Natural killer cell treated with Interleukin-12 subunit alpha and Interleukin-12 subunit beta and Interleukin-15 and Interleukin-18, amount 100 ng/mL, for 72 hours (primary cell): ENCODE measurements around the gene CCDC70. TPM values are rescaled to one million over a fixed set of nuclear protein-coding genes. Genes with fewer than 3 reads are reported as not detected.
A peak's percentile ranks its signal among the peaks of the same experiment; 100 is the strongest.

ENCODE experiments used
- ATAC-seq, 2 donors: fragments of 150-1000 bp; cut with Tn5 transposase in 1 of 2; sonication (Bioruptor Pico), chemical (Tn5 transposase) in 1 of 2; 2 replicates each; pipeline ENCODE4 v1.10.0; 2021
- DNase-seq: peaks from one replicate; pipeline ENCODE4 v3.0.0; 2022; ENCODE audit warnings: low spot score
- H3K27ac Mint-ChIP-seq, 2 donors: 1 replicate in 1 of 2; 2 replicates in 1 of 2; pipeline ENCODE4 v1.8.0; 2022; ENCODE audit warnings: mixed read lengths in 2 of 2, mild to moderate bottlenecking in 1 of 2, moderate library complexity in 1 of 2
- H3K27me3 Mint-ChIP-seq, 2 donors: 1 replicate in 1 of 2; 2 replicates in 1 of 2; pipeline ENCODE4 v1.8.0; 2022; ENCODE audit warnings: mixed read lengths in 2 of 2
- H3K36me3 Mint-ChIP-seq: one replicate; pipeline ENCODE4 v1.8.0; 2022; ENCODE audit warnings: mixed read lengths
- H3K4me1 Mint-ChIP-seq, 2 donors: 1 replicate in 1 of 2; 2 replicates in 1 of 2; pipeline ENCODE4 v1.8.0; 2022; ENCODE audit warnings: low read depth in 2 of 2, mixed read lengths in 2 of 2, mild to moderate bottlenecking in 1 of 2
- H3K4me3 Mint-ChIP-seq: one replicate; pipeline ENCODE4 v1.8.0; 2022; ENCODE audit warnings: mixed read lengths
- H3K9me3 Mint-ChIP-seq: 2 replicates; pipeline ENCODE4 v1.8.0; 2022; ENCODE audit warnings: mixed read lengths
- total RNA-seq, 2 donors: library from RNA; stranded (reverse); gene quantifications; one replicate each; pipeline ENCODE4 v1.2.3, GENCODE V29; 2022

CCDC70 gene
- total RNA-seq, 2 donors from 2014 or later = not detected

GRCh38 chr13:51837016-51837415, 24.8 kb upstream of the CCDC70 start:
- Mint-ChIP-seq H3K9me3 (no peaks in the 10 kb centered on the region), H3K36me3 (no peaks in the 10 kb centered on the region), H3K27ac (no peak overlapping the region), H3K4me1 (peaks cover 5 to 8% of the 10 kb centered on the region in 2 donors), H3K4me3 (no peak overlapping the region), H3K27me3 (peaks cover 6 to 21% of the 10 kb centered on the region in 2 donors)
- DNase-seq (no peak), ATAC-seq (no peak)

DNA sequence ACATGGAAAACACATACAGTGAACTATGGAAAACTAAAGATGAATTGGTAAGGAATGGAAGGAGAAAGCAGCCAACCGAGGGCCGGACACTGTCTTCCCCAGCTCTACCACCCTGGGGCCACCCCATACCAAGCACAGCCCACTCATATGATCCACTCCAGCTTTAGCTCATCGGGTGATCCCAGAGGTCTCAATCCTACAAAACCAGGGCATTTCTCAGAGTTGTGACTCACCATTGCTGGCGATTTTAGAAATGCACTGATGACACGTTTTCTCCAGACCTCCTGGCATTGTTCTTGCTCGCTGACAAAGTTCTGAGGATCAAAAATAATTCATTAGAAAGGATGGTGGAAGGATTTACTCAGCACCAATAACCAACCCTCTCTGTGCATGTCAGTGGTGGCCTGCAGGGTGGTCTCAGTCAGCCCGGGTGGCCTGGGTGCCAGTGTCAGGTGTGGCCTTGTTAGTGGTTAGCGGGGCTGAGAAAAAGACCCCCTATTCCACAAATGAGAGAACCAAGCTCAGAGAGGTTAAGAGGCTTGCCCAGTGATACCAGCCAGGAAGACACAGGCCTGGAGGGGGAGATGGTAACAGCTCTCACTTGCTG, 23.4 kb upstream of the CCDC70 start:
- H3K4me1 Mint-ChIP-seq = no peaks in the 10 kb centered on the region
- H3K36me3 Mint-ChIP-seq = no peaks in the 10 kb centered on the region
- no peaks in the 10 kb centered on the region for H3K9me3 Mint-ChIP-seq
- H3K27ac Mint-ChIP-seq = no peak overlapping the region
- no peak for ATAC-seq
- H3K4me3 Mint-ChIP-seq = no peak overlapping the region
- DNase-seq = no peak
- peaks cover 2 to 15% of the 10 kb centered on the region in 2 donors for H3K27me3 Mint-ChIP-seq

- no peaks in the 10 kb centered on the region for H3K36me3 Mint-ChIP-seq
- no peak overlapping the region for H3K4me3 Mint-ChIP-seq
- DNase-seq = no peak
- H3K27me3 Mint-ChIP-seq = peaks cover 10 to 21% of the 10 kb centered on the region in 2 donors
- H3K4me1 Mint-ChIP-seq = peaks cover under 1 to 3% of the 10 kb centered on the region in 2 donors
- no peak overlapping the region for H3K27ac Mint-ChIP-seq
- H3K9me3 Mint-ChIP-seq = no peaks in the 10 kb centered on the region
- ATAC-seq = no peak
These were observed 21.8 kb upstream of the CCDC70 start for GRCh38 chr13:51839711-51840540.

DNA sequence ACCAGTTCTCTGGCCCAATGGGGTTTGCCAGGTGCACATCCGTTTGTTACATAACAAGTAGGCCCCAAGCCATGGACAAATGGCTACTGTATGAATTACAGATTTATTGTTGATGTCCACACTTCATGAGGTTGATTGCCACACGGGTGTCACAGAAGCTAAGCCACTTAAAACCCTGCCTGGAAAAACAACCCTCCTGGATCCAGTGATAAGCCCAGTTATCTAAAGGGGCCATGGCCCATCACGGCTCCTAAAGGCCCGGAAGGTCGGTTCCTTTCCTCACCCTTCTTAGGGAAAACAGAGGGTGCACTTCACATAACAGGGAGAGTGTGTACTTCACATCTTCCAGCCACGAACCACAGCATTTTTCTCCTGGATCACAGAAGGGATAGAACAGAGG, 20.9 kb upstream of the CCDC70 start:
- H3K9me3 Mint-ChIP-seq = no peaks in the 10 kb centered on the region
- DNase-seq (no peak), ATAC-seq (no peak)
- no peaks in the 10 kb centered on the region for H3K36me3 Mint-ChIP-seq
- no peak overlapping the region for H3K4me3 Mint-ChIP-seq
- H3K27ac Mint-ChIP-seq = no peak overlapping the region
- peaks cover 12 to 26% of the 10 kb centered on the region in 2 donors for H3K27me3 Mint-ChIP-seq
- peaks cover 6% of the 10 kb centered on the region in 2 donors for H3K4me1 Mint-ChIP-seq

- no peak for ATAC-seq
- DNase-seq = no peak
- H3K27me3 Mint-ChIP-seq = peaks cover 12 to 26% of the 10 kb centered on the region in 2 donors
- no peaks in the 10 kb centered on the region for H3K36me3 Mint-ChIP-seq
- peaks cover 6% of the 10 kb centered on the region in 2 donors for H3K4me1 Mint-ChIP-seq
- H3K4me3 Mint-ChIP-seq = no peak overlapping the region
- H3K9me3 Mint-ChIP-seq = no peaks in the 10 kb centered on the region
- H3K27ac Mint-ChIP-seq = no peak overlapping the region
These were observed 20.0 kb upstream of the CCDC70 start for GRCh38 chr13:51841732-51842131.

- no peak for ATAC-seq
- Mint-ChIP-seq H3K27ac (no peak overlapping the region), H3K4me3 (no peak overlapping the region), H3K27me3 (peaks cover 12 to 26% of the 10 kb centered on the region in 2 donors), H3K9me3 (no peaks in the 10 kb centered on the region), H3K4me1 (peaks cover 6% of the 10 kb centered on the region in 2 donors), H3K36me3 (no peaks in the 10 kb centered on the region)
- DNase-seq = no peak
These were observed 18.2 kb upstream of the CCDC70 start for GRCh38 chr13:51843529-51843928.

- DNase-seq (no peak), ATAC-seq (peak; percentile 48 to 77)
- no peak within 1 kb of the TSS for H3K27ac Mint-ChIP-seq
- H3K36me3 Mint-ChIP-seq = no peaks in the 10 kb centered on the region
- H3K4me1 Mint-ChIP-seq = peaks cover 11 to 12% of the 10 kb centered on the region in 2 donors
- H3K4me3 Mint-ChIP-seq = peak within 1 kb of the TSS; percentile 16
- no peaks in the 10 kb centered on the region for H3K9me3 Mint-ChIP-seq
- H3K27me3 Mint-ChIP-seq = peaks cover 12 to 26% of the 10 kb centered on the region in 2 donors
These were observed 16.8 kb upstream of the CCDC70 start, which contains the start of gene TMEM272 for GRCh38 chr13:51844862-51845573. Gene TMEM272 (minus strand): TSS chr13:51845177. CDS start chr13:51838530, 6,647 bp downstream.

- H3K4me3 Mint-ChIP-seq = no peak overlapping the region
- peaks cover 12 to 26% of the 10 kb centered on the region in 2 donors for H3K27me3 Mint-ChIP-seq
- peak in 1 of 2 donors; percentile 41 for ATAC-seq
These were observed 16.0 kb upstream of the CCDC70 start for GRCh38 chr13:51845574-51846318.

GRCh38 chr13:51846756-51847155, 15.0 kb upstream of the CCDC70 start:
- no peak for DNase-seq
- Mint-ChIP-seq H3K9me3 (no peaks in the 10 kb centered on the region), H3K4me1 (peaks cover 11 to 12% of the 10 kb centered on the region in 2 donors), H3K4me3 (no peak overlapping the region), H3K36me3 (no peaks in the 10 kb centered on the region), H3K27me3 (peaks cover 12 to 24% of the 10 kb centered on the region in 2 donors), H3K27ac (no peak overlapping the region)
- no peak for ATAC-seq

More at GRCh38 chr13:51845574-51846318, 16.0 kb upstream of the CCDC70 start:
- no peak overlapping the region for H3K27ac Mint-ChIP-seq
- no peak for DNase-seq
- peaks cover 11 to 12% of the 10 kb centered on the region in 2 donors for H3K4me1 Mint-ChIP-seq
- no peaks in the 10 kb centered on the region for H3K9me3 Mint-ChIP-seq
- no peaks in the 10 kb centered on the region for H3K36me3 Mint-ChIP-seq

DNA sequence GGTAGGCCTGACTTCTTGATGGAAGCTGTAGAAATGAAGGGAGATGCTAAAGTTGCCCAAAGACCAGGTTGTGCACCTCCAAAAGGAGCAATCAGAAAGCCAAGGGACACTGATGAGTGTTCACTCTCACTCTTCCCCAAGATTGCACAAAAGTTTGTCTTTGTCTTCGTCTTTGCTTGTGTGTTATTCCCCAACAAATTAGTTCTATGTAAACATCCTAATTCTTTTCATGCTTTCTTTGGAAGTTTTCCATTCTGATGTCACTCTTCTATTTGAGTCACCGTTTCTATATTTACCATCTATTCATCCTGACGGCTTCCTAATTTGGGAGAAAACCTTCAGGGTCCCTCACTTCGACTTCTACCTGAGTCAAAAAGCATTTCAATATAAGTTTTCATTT, 13.1 kb upstream of the CCDC70 start:
- Mint-ChIP-seq H3K4me1 (peaks cover 11 to 12% of the 10 kb centered on the region in 2 donors), H3K9me3 (no peaks in the 10 kb centered on the region), H3K27me3 (peaks cover 10 to 19% of the 10 kb centered on the region in 2 donors), H3K27ac (no peak overlapping the region), H3K4me3 (no peak overlapping the region), H3K36me3 (no peaks in the 10 kb centered on the region)
- DNase-seq (no peak), ATAC-seq (no peak)

GRCh38 chr13:51849145-51850101, 12.3 kb upstream of the CCDC70 start:
- Mint-ChIP-seq H3K27ac (no peak overlapping the region), H3K36me3 (no peaks in the 10 kb centered on the region), H3K9me3 (no peaks in the 10 kb centered on the region), H3K4me1 (peaks cover 11 to 12% of the 10 kb centered on the region in 2 donors), H3K27me3 (peaks cover 11 to 22% of the 10 kb centered on the region in 2 donors), H3K4me3 (no peak overlapping the region)
- DNase-seq (no peak), ATAC-seq (peak; percentile 69 to 72)

DNA sequence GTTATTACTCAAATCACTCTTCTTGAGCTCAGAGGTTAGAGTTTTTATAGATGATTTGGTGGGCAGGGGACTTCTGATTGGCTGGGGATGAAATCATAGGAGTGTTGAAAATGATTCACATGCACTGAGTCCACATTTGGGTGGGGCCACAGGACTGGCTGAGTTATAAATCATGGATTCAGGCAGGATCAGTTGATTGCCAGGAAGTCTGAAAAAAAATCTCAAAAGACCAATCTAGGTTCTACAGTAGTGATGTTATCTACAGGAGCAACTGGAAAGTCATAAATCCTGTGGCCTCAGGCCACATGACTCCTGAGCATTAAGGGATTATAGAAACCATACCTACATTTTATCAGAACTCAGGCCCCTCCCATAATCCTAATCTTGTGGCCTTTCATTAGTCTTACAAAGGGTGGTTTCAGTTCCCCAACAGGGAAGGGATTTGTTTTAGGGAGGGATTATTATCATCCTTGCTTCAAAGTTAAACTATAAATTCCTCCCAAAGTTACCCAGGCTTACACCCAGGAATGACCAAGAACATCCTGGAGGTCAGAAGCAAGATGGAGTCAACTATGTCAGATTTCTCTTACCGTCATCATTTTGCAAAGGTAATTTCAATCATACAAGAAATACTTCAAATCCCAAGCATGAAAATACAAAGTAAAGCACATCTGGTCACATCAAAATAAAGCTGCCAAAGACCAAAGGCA, 5.6 kb upstream of the CCDC70 start:
- H3K9me3 Mint-ChIP-seq = no peaks in the 10 kb centered on the region
- H3K4me1 Mint-ChIP-seq = peaks cover 0 to 2% of the 10 kb centered on the region in 2 donors
- DNase-seq (no peak), ATAC-seq (no peak)
- H3K36me3 Mint-ChIP-seq = no peaks in the 10 kb centered on the region
- H3K27me3 Mint-ChIP-seq = peaks cover 17 to 40% of the 10 kb centered on the region in 2 donors
- no peak overlapping the region for H3K27ac Mint-ChIP-seq
- no peak overlapping the region for H3K4me3 Mint-ChIP-seq
